Endothelial cell of umbilical vein (primary cell): Measurements from ENCODE around the gene ALDH7A1. TPM values are rescaled to one million over a fixed set of nuclear protein-coding genes. Genes with fewer than 3 reads are reported as not detected.

Source experiments
- BruUV-seq: library from RNA; stranded (reverse); fragments of 400-500 nt; replicated peaks from 2 replicates; lab custom pipeline; 2021; lab: Mats Ljungman, UMichigan
- CTCF ChIA-PET: fragments of 300-600, 350-600 bp; sonication (Branson Sonifier 250); formaldehyde crosslinking; loops from one replicate; lab custom pipeline; 2021; ENCODE audit warnings: antibody characterized with exemption, inconsistent platforms; lab: Charles Lee
- POLR2A ChIA-PET: fragments of 300-600, 350-600 bp; sonication (Branson Sonifier 250); formaldehyde crosslinking; loops from one replicate; lab custom pipeline; 2021; ENCODE audit warnings: antibody characterized with exemption, inconsistent platforms; lab: Charles Lee
- DNase-seq: peaks from one replicate; pipeline ENCODE4 v3.0.0-alpha.2; 2011; ENCODE audit warnings: low read depth, low spot score
- FAIRE-seq: peaks from 2 replicates; lab custom pipeline; 2011; peaks lifted over from hg19 to GRCh38; lab: Jason Lieb, UNC
- H2AFZ ChIP-seq: 2 replicates; pipeline ENCODE4 v1.6.0; 2012; ENCODE audit warnings: low read depth, low read length, control low read depth, inconsistent platforms
- H3K27ac ChIP-seq: 2 replicates; pipeline ENCODE4 v1.5.1; 2011; ENCODE audit warnings: low read depth, mild to moderate bottlenecking, control low read depth, low read length, moderate library complexity; ENCODE audit not compliant: insufficient read depth
- H3K27me3 ChIP-seq, 2 experiments: 2 replicates each; pipeline versions ENCODE4 v1.6.0 to v1.6.1; 2011; ENCODE audit warnings: low read length in 2 of 2, mixed read lengths in 1 of 2; ENCODE audit not compliant: control insufficient read depth in 2 of 2, insufficient read depth in 2 of 2
- H3K36me3 ChIP-seq, 2 experiments: 2 replicates in 1 of 2; 3 replicates in 1 of 2; pipeline ENCODE4 v1.5.1; 2011; ENCODE audit warnings: low read length in 2 of 2, mild to moderate bottlenecking in 1 of 2, moderate library complexity in 1 of 2; ENCODE audit not compliant: control insufficient read depth in 2 of 2, insufficient read depth in 2 of 2; ENCODE audit errors: extremely low read depth in 1 of 2
- H3K4me1 ChIP-seq: 3 replicates; pipeline ENCODE4 v1.5.1; 2011; ENCODE audit warnings: mild to moderate bottlenecking, low read length; ENCODE audit not compliant: control insufficient read depth, insufficient read depth; ENCODE audit errors: extremely low read depth
- H3K4me2 ChIP-seq: 2 replicates; pipeline ENCODE4 v1.6.1; 2011; ENCODE audit warnings: low read length, control low read depth, mixed read lengths; ENCODE audit not compliant: insufficient read depth
- H3K4me3 ChIP-seq, 3 experiments: fragments of 200-600 bp in 1 of 3; sonication (generic), shearing (Covaris generic) in 1 of 3; replicated peaks in 1 of 3; 2 replicates each; pipeline ENCODE4 v1.5.1; 2011 to 2016; ENCODE audit warnings: control low read depth in 3 of 3, low read length in 3 of 3, mild to moderate bottlenecking in 2 of 3, inconsistent platforms in 1 of 3, low read depth in 1 of 3, moderate library complexity in 1 of 3; ENCODE audit not compliant: insufficient read depth in 1 of 3
- H3K79me2 ChIP-seq: 2 replicates; pipeline ENCODE4 v1.6.0; 2012; ENCODE audit warnings: low read length, inconsistent platforms; ENCODE audit not compliant: control insufficient read depth, insufficient read depth
- H3K9ac ChIP-seq: replicated peaks from 2 replicates; pipeline ENCODE3; 2011; ENCODE audit warnings: low read length, control low read depth; ENCODE audit not compliant: insufficient read depth; ENCODE audit errors: extremely low read depth
- H3K9me1 ChIP-seq: replicated peaks from 3 replicates; pipeline ENCODE4 v1.6.0; 2011; ENCODE audit warnings: mild to moderate bottlenecking, low read length; ENCODE audit not compliant: control insufficient read depth, insufficient read depth; ENCODE audit errors: extremely low read depth
- H3K9me3 ChIP-seq: replicated peaks from 2 replicates; pipeline ENCODE4 v1.5.1; 2012; ENCODE audit warnings: low read length, inconsistent platforms; ENCODE audit not compliant: control insufficient read depth, insufficient read depth
- H4K20me1 ChIP-seq: replicated peaks from 2 replicates; pipeline ENCODE3; 2011; ENCODE audit warnings: mild to moderate bottlenecking, low read length; ENCODE audit not compliant: control insufficient read depth, insufficient read depth; ENCODE audit errors: extremely low read depth
- EZH2 ChIP-seq: IDR thresholded peaks from 2 replicates; pipeline ENCODE4 v1.6.1; 2012; ENCODE audit warnings: borderline replicate concordance, low read depth, mild to moderate bottlenecking, moderate library complexity, low read length, inconsistent platforms; ENCODE audit not compliant: severe bottlenecking
- FOS ChIP-seq: IDR thresholded peaks from 2 replicates; pipeline ENCODE4 v1.6.1; 2011; ENCODE audit warnings: mild to moderate bottlenecking, low read length, moderate library complexity, borderline replicate concordance; ENCODE audit not compliant: insufficient read depth
- GATA2 ChIP-seq: IDR thresholded peaks from 2 replicates; pipeline ENCODE4 v1.7.0; 2011; ENCODE audit warnings: low read depth, mild to moderate bottlenecking, moderate library complexity, mixed read lengths, low read length; ENCODE audit not compliant: insufficient read length, insufficient read depth
- JUN ChIP-seq: IDR thresholded peaks from 2 replicates; pipeline ENCODE4 v1.6.1; 2011; ENCODE audit warnings: borderline replicate concordance, low read depth; ENCODE audit not compliant: insufficient read length, insufficient read depth
- MYC ChIP-seq: IDR thresholded peaks from one replicate; pipeline ENCODE4 v1.6.1; 2011; ENCODE audit warnings: mild to moderate bottlenecking, low read depth, low read length
- POLR2A ChIP-seq: IDR thresholded peaks from 2 replicates; pipeline ENCODE4 v1.6.1; 2012; ENCODE audit warnings: low read depth, mild to moderate bottlenecking, control low read depth, low read length
- POLR2AphosphoS5 ChIP-seq: IDR thresholded peaks from 2 replicates; pipeline ENCODE4 v1.6.1; 2012; ENCODE audit warnings: low read depth, mild to moderate bottlenecking, control low read depth, low read length, moderate library complexity; ENCODE audit not compliant: insufficient read depth
- dilution Hi-C: fragments of 300-500 bp; cut with MboI; formaldehyde crosslinking; loops from one replicate; pipeline ENCODE4 v1.15.0; 2019; ENCODE audit warnings: low sequenced_read_pairs; ENCODE audit not compliant: extremely low pct_ligation_motif_present
- intact Hi-C: fragments of 100-400 bp; cut with micrococcal nuclease; formaldehyde crosslinking; loops from one replicate; pipeline ENCODE4 v1.10.0; 2022
- polyA plus RNA-seq, 4 experiments: library from polyadenylated mRNA; depleted of rRNA in 3 of 4; stranded (reverse) in 3 of 4; unstranded in 1 of 4; fragments of >200 nt; gene quantifications; 2 replicates each; pipeline versions ENCODE4 v1.2.1 to v1.2.3, GENCODE V29; 2011 to 2012; ENCODE audit warnings: missing spikeins in 1 of 4
- total RNA-seq: library from RNA; stranded (reverse); gene quantifications from 2 replicates; pipeline ENCODE4 v1.2.3, GENCODE V29; 2021
- TF ChIP-seq, protein P1 (sequence below): IDR thresholded peaks from 2 replicates; pipeline ENCODE4 v1.6.1; 2011; ENCODE audit not compliant: insufficient read depth, insufficient read length
- TF ChIP-seq, protein P2 (sequence below), 2 donors: IDR thresholded peaks; 1 replicate in 1 of 2; 2 replicates in 1 of 2; pipeline ENCODE4 v1.5.1; 2011; ENCODE audit warnings: low read length in 2 of 2, mild to moderate bottlenecking in 2 of 2, moderate library complexity in 2 of 2, control low read depth in 1 of 2, inconsistent platforms in 1 of 2, low read depth in 1 of 2; ENCODE audit not compliant: insufficient read depth in 1 of 2; ENCODE audit errors: extremely low read depth in 1 of 2

Gene ALDH7A1
- total and polyA plus RNA-seq, 2 donors (not counting 3 experiments of a cell fraction or from before 2014, with no cell fraction given) = 43.6 to 103 TPM

DNA sequence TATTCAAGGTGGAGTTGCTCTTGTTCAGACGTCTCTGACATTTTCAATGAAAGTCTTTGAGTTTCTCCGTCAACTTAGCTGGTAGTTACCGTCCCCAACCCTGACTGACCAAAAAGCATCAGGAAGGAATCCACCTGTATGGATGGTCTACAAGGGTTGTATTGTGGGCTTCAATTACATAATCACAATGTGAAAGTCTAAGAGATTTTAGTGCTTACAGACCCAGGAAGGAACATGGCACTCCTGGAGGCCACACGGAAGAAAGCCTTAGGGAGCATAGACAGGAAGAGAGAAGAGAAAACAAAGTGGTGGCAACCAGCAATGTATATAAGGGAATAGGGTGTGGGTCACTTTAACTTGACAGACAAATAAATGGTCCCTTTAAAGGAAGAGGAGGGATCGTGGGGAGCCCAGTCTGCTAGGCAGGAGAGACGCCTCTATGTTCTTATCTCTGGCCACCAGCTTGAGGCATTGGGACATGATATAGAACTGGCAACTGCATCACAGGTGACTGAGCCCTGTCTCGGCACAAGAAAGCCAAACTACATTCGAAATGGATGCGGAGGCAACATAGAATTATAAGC lies 80.4 kb downstream of the ALDH7A1 start:
- dilution Hi-C loops = no loop called here
- Histone ChIP-seq H3K79me2 (no peaks in the 10 kb centered on the region), H3K9me3 (no peaks in the 10 kb centered on the region), H3K27me3 (no peaks in the 10 kb centered on the region), H3K4me2 (no peak overlapping the region), H3K4me1 (no peaks in the 10 kb centered on the region), H4K20me1 (no peaks in the 10 kb centered on the region), H3K9ac (no peak overlapping the region), H3K4me3 (no peak overlapping the region), H3K9me1 (no peaks in the 10 kb centered on the region), H3K36me3 (no peaks in the 10 kb centered on the region), H2AFZ (no peak overlapping the region), H3K27ac (no peak overlapping the region)
- no peak for FAIRE-seq
- ChIA-PET CTCF (interaction anchor here (1.1 to 3.6 kb wide), 2 partner anchors 15 to 24 kb away, joined by 3 to 12 read pairs; no protein-coding TSS in a partner anchor), POLR2A (interaction anchor here (0.5 kb wide), 1 partner anchor 289 kb away, joined by 3 read pairs; no protein-coding TSS in a partner anchor)
- TF ChIP-seq JUN = no peak
- TF ChIP-seq MYC = no peak
- TF ChIP-seq, protein P1, sequence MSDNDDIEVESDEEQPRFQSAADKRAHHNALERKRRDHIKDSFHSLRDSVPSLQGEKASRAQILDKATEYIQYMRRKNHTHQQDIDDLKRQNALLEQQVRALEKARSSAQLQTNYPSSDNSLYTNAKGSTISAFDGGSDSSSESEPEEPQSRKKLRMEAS = no peak
- TF ChIP-seq POLR2A = no peak
- TF ChIP-seq GATA2 = no peak
- TF ChIP-seq POLR2AphosphoS5 = no peak
- no peak for TF ChIP-seq FOS
- TF ChIP-seq EZH2 = no peak
- TF ChIP-seq, protein P2, sequence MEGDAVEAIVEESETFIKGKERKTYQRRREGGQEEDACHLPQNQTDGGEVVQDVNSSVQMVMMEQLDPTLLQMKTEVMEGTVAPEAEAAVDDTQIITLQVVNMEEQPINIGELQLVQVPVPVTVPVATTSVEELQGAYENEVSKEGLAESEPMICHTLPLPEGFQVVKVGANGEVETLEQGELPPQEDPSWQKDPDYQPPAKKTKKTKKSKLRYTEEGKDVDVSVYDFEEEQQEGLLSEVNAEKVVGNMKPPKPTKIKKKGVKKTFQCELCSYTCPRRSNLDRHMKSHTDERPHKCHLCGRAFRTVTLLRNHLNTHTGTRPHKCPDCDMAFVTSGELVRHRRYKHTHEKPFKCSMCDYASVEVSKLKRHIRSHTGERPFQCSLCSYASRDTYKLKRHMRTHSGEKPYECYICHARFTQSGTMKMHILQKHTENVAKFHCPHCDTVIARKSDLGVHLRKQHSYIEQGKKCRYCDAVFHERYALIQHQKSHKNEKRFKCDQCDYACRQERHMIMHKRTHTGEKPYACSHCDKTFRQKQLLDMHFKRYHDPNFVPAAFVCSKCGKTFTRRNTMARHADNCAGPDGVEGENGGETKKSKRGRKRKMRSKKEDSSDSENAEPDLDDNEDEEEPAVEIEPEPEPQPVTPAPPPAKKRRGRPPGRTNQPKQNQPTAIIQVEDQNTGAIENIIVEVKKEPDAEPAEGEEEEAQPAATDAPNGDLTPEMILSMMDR (IDR thresholded peaks at IDR 0.05; ENCODE audit: extremely low read depth in 1 of 2, insufficient read depth in 1 of 2, low read depth in 1 of 2, low read length in 2 of 2) = no peak
- intact Hi-C loops = no loop called here
- no TSS peak for BruUV-seq
- no peak for DNase-seq
